OCI-LY7 (cell line): ENCODE measurements around the gene MS4A8. TPM values are rescaled to one million over a fixed set of nuclear protein-coding genes. Genes with fewer than 3 reads are reported as not detected.
"Not testable (repeated sequence)": the region's sequence is repeated elsewhere in the genome, so short reads cannot be mapped to it uniquely, and the experiment has no call there.

Experiments
- BruUV-seq: library from RNA; stranded (reverse); fragments of 400-500 nt; replicated peaks from 2 replicates; lab custom pipeline; 2021; lab: Mats Ljungman, UMichigan
- CTCF ChIA-PET: fragments of 300-600 bp; sonication (Branson Sonifier 250); formaldehyde crosslinking; loops from one replicate; lab custom pipeline; 2022; ENCODE audit warnings: antibody characterized with exemption; ENCODE audit not compliant: unreplicated experiment; lab: Charles Lee
- POLR2A ChIA-PET: fragments of 300-600 bp; sonication (Branson Sonifier 250); formaldehyde crosslinking; loops from one replicate; lab custom pipeline; 2022; ENCODE audit warnings: antibody characterized with exemption; lab: Charles Lee
- DNase-seq: peaks from one replicate; pipeline ENCODE4 v3.0.0-alpha.2; 2015; ENCODE audit warnings: low spot score
- H2AFZ ChIP-seq: fragments of 200-600 bp; sonication (generic), shearing (Covaris generic); 2 replicates; pipeline ENCODE4 v1.6.1; 2014; ENCODE audit warnings: mild to moderate bottlenecking, antibody characterized with exemption, low read length, moderate library complexity
- H3K27ac ChIP-seq: fragments of 200-600 bp; sonication (generic); 2 replicates; pipeline ENCODE4 v1.5.1; 2014; ENCODE audit warnings: mixed run types, low read depth, mild to moderate bottlenecking, moderate library complexity, low read length, inconsistent platforms; ENCODE audit not compliant: poor library complexity, severe bottlenecking
- H3K36me3 ChIP-seq: fragments of 200-600 bp; sonication (generic); 2 replicates; pipeline ENCODE4 v1.6.1; 2014; ENCODE audit warnings: mild to moderate bottlenecking, antibody characterized with exemption, low read length, moderate library complexity, mixed read lengths; ENCODE audit not compliant: insufficient read depth
- H3K4me1 ChIP-seq: fragments of 200-600 bp; sonication (generic); 2 replicates; pipeline ENCODE4 v1.5.1; 2014; ENCODE audit warnings: mild to moderate bottlenecking, low read length; ENCODE audit not compliant: insufficient read depth, poor library complexity, severe bottlenecking
- H3K4me2 ChIP-seq: fragments of 200-600 bp; sonication (generic); 2 replicates; pipeline ENCODE4 v1.6.1; 2014; ENCODE audit warnings: mild to moderate bottlenecking, low read length
- H3K4me3 ChIP-seq: fragments of 200-600 bp; sonication (generic); 2 replicates; pipeline ENCODE4 v1.5.1; 2014; ENCODE audit warnings: mild to moderate bottlenecking, low read depth, low read length; ENCODE audit not compliant: poor library complexity, severe bottlenecking
- H3K79me2 ChIP-seq: fragments of 200-600 bp; sonication (generic); 2 replicates; pipeline ENCODE4 v1.6.1; 2016; ENCODE audit warnings: low read depth, mild to moderate bottlenecking, low read length, moderate library complexity, mixed read lengths; ENCODE audit not compliant: insufficient read depth
- H3K9me2 ChIP-seq: fragments of 200-600 bp; sonication (generic); 2 replicates; pipeline ENCODE4 v1.6.1; 2016; ENCODE audit warnings: mild to moderate bottlenecking, low read length, mixed read lengths; ENCODE audit not compliant: insufficient read depth
- H3K9me3 ChIP-seq: fragments of 200-600 bp; sonication (generic); 2 replicates; pipeline ENCODE4 v1.6.1; 2014; ENCODE audit warnings: mild to moderate bottlenecking, mixed run types, low read length, mixed read lengths
- H4K20me1 ChIP-seq: fragments of 200-600 bp; sonication (generic); 2 replicates; pipeline ENCODE4 v1.6.1; 2014; ENCODE audit warnings: mild to moderate bottlenecking, antibody characterized with exemption, low read length, moderate library complexity, mixed read lengths; ENCODE audit not compliant: insufficient read depth
- EZH2phosphoT487 ChIP-seq: fragments of 200-600 bp; sonication (generic); IDR thresholded peaks from 2 replicates; pipeline ENCODE4 v1.6.1; 2018; ENCODE audit warnings: low read depth, borderline replicate concordance, mild to moderate bottlenecking, mixed run types, antibody characterized with exemption, low read length, moderate library complexity, mixed read lengths
- intact Hi-C: fragments of 100-400 bp; cut with micrococcal nuclease; formaldehyde crosslinking; loops from one replicate; pipeline ENCODE4 v1.10.0; 2022; ENCODE audit not compliant: unreplicated experiment
- total RNA-seq, 2 experiments: library from RNA; depleted of rRNA in 1 of 2; stranded (reverse); fragments of >200 nt in 1 of 2; shearing (Covaris generic) in 1 of 2; gene quantifications; 2 replicates each; pipeline ENCODE4 v1.2.3, GENCODE V29; 2014 to 2022
- TF ChIP-seq, protein P1 (sequence below): fragments of 200-600 bp; sonication (generic); conservative IDR thresholded peaks from 2 replicates; pipeline ENCODE4 v1.5.1; 2014; ENCODE audit warnings: mild to moderate bottlenecking, antibody characterized with exemption, low read length, moderate library complexity, mixed read lengths

Gene MS4A8
- total RNA-seq, 2 experiments from 2014 or later = not detected

- CTCF ChIA-PET = no interaction called here
- Histone ChIP-seq H3K9me3 (no peaks in the 10 kb centered on the region), H4K20me1 (no peaks in the 10 kb centered on the region), H2AFZ (no peak overlapping the region), H3K27ac (no peak overlapping the region), H3K79me2 (no peaks in the 10 kb centered on the region), H3K4me3 (no peak overlapping the region), H3K4me2 (no peak overlapping the region), H3K9me2 (no peaks in the 10 kb centered on the region), H3K36me3 (no peaks in the 10 kb centered on the region), H3K4me1 (no peaks in the 10 kb centered on the region)
- no peak for TF ChIP-seq EZH2phosphoT487
- TF ChIP-seq, protein P1, sequence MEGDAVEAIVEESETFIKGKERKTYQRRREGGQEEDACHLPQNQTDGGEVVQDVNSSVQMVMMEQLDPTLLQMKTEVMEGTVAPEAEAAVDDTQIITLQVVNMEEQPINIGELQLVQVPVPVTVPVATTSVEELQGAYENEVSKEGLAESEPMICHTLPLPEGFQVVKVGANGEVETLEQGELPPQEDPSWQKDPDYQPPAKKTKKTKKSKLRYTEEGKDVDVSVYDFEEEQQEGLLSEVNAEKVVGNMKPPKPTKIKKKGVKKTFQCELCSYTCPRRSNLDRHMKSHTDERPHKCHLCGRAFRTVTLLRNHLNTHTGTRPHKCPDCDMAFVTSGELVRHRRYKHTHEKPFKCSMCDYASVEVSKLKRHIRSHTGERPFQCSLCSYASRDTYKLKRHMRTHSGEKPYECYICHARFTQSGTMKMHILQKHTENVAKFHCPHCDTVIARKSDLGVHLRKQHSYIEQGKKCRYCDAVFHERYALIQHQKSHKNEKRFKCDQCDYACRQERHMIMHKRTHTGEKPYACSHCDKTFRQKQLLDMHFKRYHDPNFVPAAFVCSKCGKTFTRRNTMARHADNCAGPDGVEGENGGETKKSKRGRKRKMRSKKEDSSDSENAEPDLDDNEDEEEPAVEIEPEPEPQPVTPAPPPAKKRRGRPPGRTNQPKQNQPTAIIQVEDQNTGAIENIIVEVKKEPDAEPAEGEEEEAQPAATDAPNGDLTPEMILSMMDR = no peak
- intact Hi-C loops = loop anchor here (10.0 kb wide), 1 partner anchor 413 kb away; no protein-coding TSS in a partner anchor
- DNase-seq = no peak
- no TSS peak for BruUV-seq
- POLR2A ChIA-PET = interaction anchor here (1.2 kb wide), 1 partner anchor 8 kb away, joined by 5 read pairs; no protein-coding TSS in a partner anchor
Observed at GRCh38 chr11:60757231-60757800, 57.9 kb downstream of the MS4A8 start.

- H3K9me2 ChIP-seq, H3K4me2 ChIP-seq, H3K27ac ChIP-seq, H3K4me1 ChIP-seq, CTCF ChIA-PET, H4K20me1 ChIP-seq, H3K4me3 ChIP-seq, BruUV-seq, H2AFZ ChIP-seq, H3K36me3 ChIP-seq, H3K79me2 ChIP-seq, H3K9me3 ChIP-seq, DNase-seq, POLR2A ChIA-PET: not testable (repeated sequence)
- intact Hi-C loops = loop anchor here (10.0 kb wide), 1 partner anchor 414 kb away; no protein-coding TSS in a partner anchor
Observed at GRCh38 chr11:60758671-60759070, 59.3 kb downstream of the MS4A8 start.

GRCh38 chr11:60759438-60760225 lies 60.2 kb downstream of the MS4A8 start:
- H2AFZ ChIP-seq, H3K9me3 ChIP-seq, CTCF ChIA-PET, H3K79me2 ChIP-seq, H3K4me1 ChIP-seq, H3K4me2 ChIP-seq, H3K27ac ChIP-seq, H4K20me1 ChIP-seq, DNase-seq, H3K9me2 ChIP-seq, H3K4me3 ChIP-seq, H3K36me3 ChIP-seq, BruUV-seq: not testable (repeated sequence)
- intact Hi-C loops = loop anchor here (10.0 kb wide), 1 partner anchor 415 kb away; no protein-coding TSS in a partner anchor
- POLR2A ChIA-PET = interaction anchor here (0.6 kb wide), 1 partner anchor 37 kb away, joined by 3 read pairs; no protein-coding TSS in a partner anchor
